ENCODE results near the gene IRF2BP2. TPM values are rescaled to one million over a fixed set of nuclear protein-coding genes. Genes with fewer than 3 reads are reported as not detected.
A peak's percentile ranks its signal among the peaks of the same experiment; 100 is the strongest.

Gene IRF2BP2
- total RNA-seq, 4 donors from 2014 or later, result 82.7 to 120 (median 93.3) TPM

- in situ Hi-C loops (cut with MboI; ENCODE audit: low pct_ligation_motif_present in 1 of 4, low pct_unique_long_range_greater_than_20kb in 1 of 4, low sequenced_read_pairs in 3 of 4), result loop anchor here in 2 of 4 donors (10.0 to 25.0 kb wide), 4 partner anchors 121 to 371 kb away; no protein-coding TSS in a partner anchor
- no peak for DNase-seq
These were observed 6.5 kb downstream of the IRF2BP2 start for GRCh38 chr1:234603221-234604204.

GRCh38 chr1:234602334-234603220 lies 7.4 kb downstream of the IRF2BP2 start:
- Histone ChIP-seq H3K4me1 (peaks cover 26 to 67% (median 57%) of the 10 kb centered on the region in 4 donors), H3K4me3 (peak overlapping the region in 2 of 4 donors; percentile 80 to 89), H3K27me3 (no peaks in the 10 kb centered on the region), H3K27ac (peak overlapping the region; percentile 98 to 100 (median 99)), H3K9me3 (no peaks in the 10 kb centered on the region), H3K36me3 (peaks cover 0 to 14% (median 2%) of the 10 kb centered on the region in 4 donors)
- peak; percentile 76 for TF ChIP-seq EP300 (IDR thresholded peaks at IDR 0.05; ENCODE audit: low read depth)
- TF ChIP-seq POLR2A (IDR thresholded peaks at IDR 0.05), result peak; percentile 79
- no peak for TF ChIP-seq CTCF (IDR thresholded peaks at IDR 0.05)
- TF ChIP-seq POLR2AphosphoS5 (IDR thresholded peaks at IDR 0.05), result peak; percentile 83 to 97 (median 96)
- in situ Hi-C loops (cut with MboI; ENCODE audit: low pct_ligation_motif_present in 1 of 4, low pct_unique_long_range_greater_than_20kb in 1 of 4, low sequenced_read_pairs in 3 of 4) (loop anchor here in 2 of 4 donors (10.0 to 25.0 kb wide), 4 partner anchors 122 to 372 kb away; no protein-coding TSS in a partner anchor), intact Hi-C loops (cut with DNase I; ENCODE audit: low total_unique reads) (loop anchor here (5.0 kb wide), 1 partner anchor 60 kb away; no protein-coding TSS in a partner anchor)
- DNase-seq, result peak; percentile 59
- WGBS, 2 donors (ENCODE audit: low coverage in 1 of 2), result 24% methylated on average over 6 to 7 of the region's 7 CpGs

More at GRCh38 chr1:234603221-234604204, 6.5 kb downstream of the IRF2BP2 start:
- TF ChIP-seq POLR2AphosphoS5 (IDR thresholded peaks at IDR 0.05) (peak in 2 of 3 donors; percentile 27 to 51), POLR2A (IDR thresholded peaks at IDR 0.05) (peak; percentile 23), EP300 (IDR thresholded peaks at IDR 0.05; ENCODE audit: low read depth) (no peak), CTCF (IDR thresholded peaks at IDR 0.05) (no peak)
- Histone ChIP-seq H3K9me3 (no peaks in the 10 kb centered on the region), H3K4me3 (peak overlapping the region in 3 of 4 donors; percentile 80 to 91 (median 89)), H3K27me3 (no peaks in the 10 kb centered on the region), H3K4me1 (peaks cover 23 to 59% (median 54%) of the 10 kb centered on the region in 4 donors), H3K36me3 (peaks cover 0 to 20% (median 4%) of the 10 kb centered on the region in 4 donors), H3K27ac (peak overlapping the region; percentile 98 to 100 (median 99))
- WGBS, 2 donors (ENCODE audit: low coverage in 1 of 2), result 2% methylated on average over 6 of the region's 6 CpGs
- intact Hi-C loops (cut with DNase I; ENCODE audit: low total_unique reads), result loop anchor here (5.0 kb wide), 1 partner anchor 61 kb away; no protein-coding TSS in a partner anchor

DNA sequence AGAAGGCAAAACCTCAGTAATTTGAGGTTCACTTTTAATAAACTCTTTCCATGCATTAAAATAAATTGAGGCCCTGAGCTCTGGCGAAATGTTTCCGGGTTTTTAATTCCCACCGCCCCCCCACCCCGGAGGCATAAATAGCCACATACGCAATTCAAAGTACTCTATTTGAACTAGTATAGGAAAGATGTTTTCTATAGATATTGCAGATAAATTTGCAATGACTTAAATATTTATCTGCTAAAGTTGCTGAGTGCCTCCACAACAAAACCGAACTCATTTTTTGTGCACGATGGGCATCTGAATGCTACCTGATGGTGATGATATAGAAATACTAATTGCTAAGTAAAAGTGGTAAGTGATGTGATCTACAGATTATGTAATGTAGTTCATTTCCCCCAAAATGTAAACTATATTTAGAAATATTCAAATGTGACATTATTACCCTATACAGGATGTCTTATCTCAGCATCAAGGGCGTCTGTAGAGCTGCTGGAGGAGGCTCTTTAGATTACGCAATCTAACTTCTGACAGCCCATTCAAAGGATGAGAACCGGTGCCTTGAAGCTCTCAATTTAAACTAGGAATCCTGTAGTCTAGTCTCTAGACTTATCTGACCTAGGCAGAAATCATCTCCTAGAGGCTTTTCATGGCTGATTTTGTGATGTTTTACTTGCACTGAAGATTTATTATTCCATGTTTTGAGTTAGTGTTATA lies 8.5 kb downstream of the IRF2BP2 start:
- peak; percentile 42 for DNase-seq
- WGBS, 2 donors (ENCODE audit: low coverage in 1 of 2), result 2 to 9% methylated on average over 10 of the region's 10 CpGs
- peaks cover 26 to 67% (median 57%) of the 10 kb centered on the region in 4 donors for H3K4me1 ChIP-seq
- H3K4me3 ChIP-seq, result no peak overlapping the region
- intact Hi-C loops (cut with DNase I; ENCODE audit: low total_unique reads), result loop anchor here (5.0 kb wide), 1 partner anchor 59 kb away; no protein-coding TSS in a partner anchor
- in situ Hi-C loops (cut with MboI; ENCODE audit: low pct_ligation_motif_present in 1 of 4, low pct_unique_long_range_greater_than_20kb in 1 of 4, low sequenced_read_pairs in 3 of 4), result loop anchor here in 2 of 4 donors (10.0 to 25.0 kb wide), 4 partner anchors 123 to 373 kb away; no protein-coding TSS in a partner anchor
- no peaks in the 10 kb centered on the region for H3K27me3 ChIP-seq
- H3K36me3 ChIP-seq, result peaks cover 0 to 3% (median 0%) of the 10 kb centered on the region in 4 donors
- H3K9me3 ChIP-seq, result no peaks in the 10 kb centered on the region
- TF ChIP-seq POLR2A (IDR thresholded peaks at IDR 0.05) (peak; percentile 7), POLR2AphosphoS5 (IDR thresholded peaks at IDR 0.05) (peak; percentile 27 to 52 (median 49)), CTCF (IDR thresholded peaks at IDR 0.05) (no peak)
- peak overlapping the region; percentile 98 to 100 (median 99) for H3K27ac ChIP-seq

All from transverse colon (tissue), 4 donors.